Measurements from ENCODE around the gene RNF19B.

Gene RNF19B

DNA sequence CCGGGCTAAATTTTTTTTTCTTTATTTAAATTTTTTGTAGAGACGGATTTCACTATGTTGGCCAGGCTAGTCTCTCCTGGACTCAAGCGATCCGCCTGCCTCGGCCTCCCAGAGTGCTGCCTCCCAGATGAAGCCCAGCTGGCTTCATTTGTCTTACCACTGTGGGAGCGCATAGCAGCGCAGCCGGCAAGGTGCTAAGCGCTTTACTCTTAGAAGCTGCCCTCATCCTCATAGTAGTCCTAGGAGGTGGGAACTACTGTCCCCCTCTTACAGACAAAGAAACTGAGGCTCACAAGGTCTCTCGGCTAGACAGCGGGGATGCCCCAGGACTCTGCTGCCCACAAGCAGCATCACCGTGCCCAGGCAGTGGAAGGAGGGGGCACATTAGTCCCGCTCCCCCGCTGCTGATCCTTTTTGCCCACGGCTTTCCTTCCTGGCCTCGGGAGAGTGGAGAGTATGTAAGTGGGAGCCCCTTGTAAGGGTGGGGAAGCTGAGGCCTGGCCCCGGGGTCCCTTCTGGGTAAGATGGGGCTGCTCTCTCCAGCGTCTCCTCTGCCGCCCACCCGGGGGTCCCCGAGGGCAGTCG, 64.1 kb downstream of the RNF19B start:
- no peak for DNase-seq (ENCODE audit: low read depth)

DNA sequence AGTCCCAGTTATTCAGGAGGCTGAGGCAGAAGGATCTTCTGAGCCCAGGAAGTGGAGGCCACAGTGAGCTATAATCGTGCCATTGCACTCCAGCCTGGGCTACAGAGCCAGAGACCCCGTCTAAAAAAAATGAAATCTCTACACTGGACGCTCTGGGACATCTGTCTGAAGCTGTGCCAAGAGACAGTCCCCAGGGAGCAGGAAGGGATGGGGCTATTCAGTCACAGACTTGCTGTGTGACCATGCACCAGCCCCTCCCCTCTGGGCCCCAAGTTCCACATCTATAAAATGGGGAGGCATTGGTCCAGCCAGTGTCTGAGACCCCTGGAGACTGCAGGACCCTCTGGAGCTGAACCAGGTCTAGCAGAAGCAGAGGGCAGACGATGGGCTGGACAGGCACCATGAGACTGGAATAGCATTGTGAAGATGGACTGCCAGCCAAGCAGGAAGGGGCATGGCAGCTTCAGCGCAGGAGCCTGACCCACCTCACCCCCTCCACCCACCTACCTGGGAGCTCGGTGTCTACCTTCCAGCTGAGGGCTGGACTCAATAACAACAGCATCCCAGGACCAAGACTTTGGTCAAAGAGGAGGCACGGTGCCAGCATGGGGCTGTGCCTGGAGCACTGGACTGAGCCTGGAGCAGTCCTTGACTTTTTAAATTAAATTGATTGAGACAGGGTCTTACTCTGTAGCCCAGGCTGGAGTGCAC, 64.9 kb downstream of the RNF19B start:
- DNase-seq (ENCODE audit: low read depth): no peak

DNA sequence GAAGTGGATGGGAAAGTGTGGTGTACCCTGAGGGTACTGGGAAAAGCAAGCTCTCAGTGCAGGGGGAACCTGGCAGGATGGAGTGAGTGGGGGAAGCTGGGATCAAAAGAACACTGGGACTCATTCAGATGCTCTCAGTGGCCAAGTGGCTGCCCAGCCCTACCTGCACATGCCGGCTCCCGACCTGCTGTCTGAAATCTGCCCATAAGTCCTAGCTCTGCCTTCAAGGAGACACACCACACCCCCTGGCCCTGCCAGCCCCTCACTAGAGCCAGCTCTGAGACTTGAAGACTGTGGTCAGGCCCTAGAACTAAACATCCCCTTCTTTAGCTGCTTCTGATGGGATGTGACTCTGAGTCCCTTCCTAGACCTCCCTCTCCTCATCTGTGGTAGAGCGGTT, 65.7 kb downstream of the RNF19B start:
- DNase-seq (ENCODE audit: low read depth): no peak

DNA sequence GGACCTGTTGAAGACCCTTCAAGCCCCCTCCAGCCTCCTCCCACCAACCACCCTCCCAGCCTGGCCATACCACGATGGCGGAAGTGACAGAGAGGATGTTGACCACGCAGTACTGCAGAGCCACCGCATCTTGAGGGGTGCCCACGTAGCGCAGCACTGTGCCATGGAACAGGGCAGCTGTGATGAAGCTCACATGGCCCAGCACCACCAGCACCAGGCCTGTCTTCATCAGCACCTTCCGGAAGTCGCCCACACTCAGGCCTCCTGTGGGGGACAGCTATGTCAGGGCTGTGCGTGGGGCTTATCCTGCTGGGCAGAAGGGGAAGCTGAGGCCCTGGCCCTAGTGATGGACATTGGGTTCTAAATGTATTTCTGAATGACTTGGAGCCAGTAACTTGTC, 66.6 kb downstream of the RNF19B start:
- no peak for DNase-seq (ENCODE audit: low read depth)

DNA sequence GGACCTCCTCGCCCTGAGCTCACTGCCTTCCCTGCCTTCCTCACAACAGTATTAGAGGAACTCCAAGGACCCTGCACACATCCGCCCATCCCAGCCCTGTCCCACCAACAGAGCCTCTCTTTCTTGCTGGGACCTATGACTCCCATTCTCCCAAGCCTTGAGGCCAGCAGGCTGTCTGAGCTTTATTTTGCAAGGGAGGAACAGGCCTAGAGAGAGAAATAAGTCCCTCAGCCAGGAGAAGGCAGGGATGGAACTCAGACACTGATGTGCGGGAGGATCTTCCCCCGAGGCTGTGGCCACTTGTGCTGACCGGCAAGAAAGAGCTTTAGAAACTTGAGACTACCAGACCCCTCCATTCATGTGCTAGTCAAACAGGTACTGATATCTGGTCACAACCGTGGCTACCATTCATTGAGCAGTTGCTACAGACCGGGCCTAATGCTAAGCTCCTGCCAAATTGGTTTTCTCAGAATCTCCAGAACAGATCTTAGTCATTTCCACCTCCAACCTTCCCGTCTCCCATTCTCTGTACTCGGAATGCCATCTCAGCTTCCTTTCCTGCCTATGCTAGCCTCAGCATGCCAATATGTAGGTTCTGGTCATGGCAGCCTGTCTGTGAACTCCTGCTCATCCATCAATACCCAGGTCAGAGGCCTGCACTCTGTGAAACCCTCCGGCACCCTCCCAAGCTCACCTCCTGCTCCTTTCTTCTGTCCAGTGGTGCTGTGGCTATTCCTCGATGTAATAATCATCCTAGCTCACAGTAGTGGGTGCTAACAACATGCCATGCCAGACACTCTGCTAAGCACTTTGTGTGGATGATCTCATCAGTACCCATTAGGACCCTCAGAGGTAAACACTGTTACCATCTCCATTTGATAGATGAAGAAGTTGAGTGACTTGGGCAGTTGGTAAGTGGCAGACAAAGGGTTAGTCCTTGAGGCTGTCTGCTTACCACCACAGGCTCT, 67.2 kb downstream of the RNF19B start:
- no peak for DNase-seq (ENCODE audit: low read depth)

DNA sequence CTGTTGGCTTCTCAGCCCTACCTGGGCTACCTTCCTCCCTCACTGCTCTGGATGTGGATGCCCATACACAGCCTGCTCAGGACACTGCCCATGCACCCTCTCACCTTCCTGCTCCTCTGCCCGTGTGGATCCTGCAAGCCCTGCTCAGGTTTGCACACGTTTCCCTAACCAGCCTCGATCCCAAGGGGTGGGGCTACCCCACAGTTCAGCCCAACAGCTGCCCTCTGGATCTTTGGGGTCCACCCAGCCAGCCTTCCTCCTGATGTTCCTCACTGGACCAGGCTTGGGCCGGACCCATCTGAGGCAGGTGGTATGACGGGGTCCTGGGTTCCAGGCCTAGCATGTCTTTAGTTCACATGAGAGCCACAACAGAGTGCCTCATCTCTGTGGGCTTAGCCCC, 68.2 kb downstream of the RNF19B start:
- no peak for DNase-seq (ENCODE audit: low read depth)

DNA sequence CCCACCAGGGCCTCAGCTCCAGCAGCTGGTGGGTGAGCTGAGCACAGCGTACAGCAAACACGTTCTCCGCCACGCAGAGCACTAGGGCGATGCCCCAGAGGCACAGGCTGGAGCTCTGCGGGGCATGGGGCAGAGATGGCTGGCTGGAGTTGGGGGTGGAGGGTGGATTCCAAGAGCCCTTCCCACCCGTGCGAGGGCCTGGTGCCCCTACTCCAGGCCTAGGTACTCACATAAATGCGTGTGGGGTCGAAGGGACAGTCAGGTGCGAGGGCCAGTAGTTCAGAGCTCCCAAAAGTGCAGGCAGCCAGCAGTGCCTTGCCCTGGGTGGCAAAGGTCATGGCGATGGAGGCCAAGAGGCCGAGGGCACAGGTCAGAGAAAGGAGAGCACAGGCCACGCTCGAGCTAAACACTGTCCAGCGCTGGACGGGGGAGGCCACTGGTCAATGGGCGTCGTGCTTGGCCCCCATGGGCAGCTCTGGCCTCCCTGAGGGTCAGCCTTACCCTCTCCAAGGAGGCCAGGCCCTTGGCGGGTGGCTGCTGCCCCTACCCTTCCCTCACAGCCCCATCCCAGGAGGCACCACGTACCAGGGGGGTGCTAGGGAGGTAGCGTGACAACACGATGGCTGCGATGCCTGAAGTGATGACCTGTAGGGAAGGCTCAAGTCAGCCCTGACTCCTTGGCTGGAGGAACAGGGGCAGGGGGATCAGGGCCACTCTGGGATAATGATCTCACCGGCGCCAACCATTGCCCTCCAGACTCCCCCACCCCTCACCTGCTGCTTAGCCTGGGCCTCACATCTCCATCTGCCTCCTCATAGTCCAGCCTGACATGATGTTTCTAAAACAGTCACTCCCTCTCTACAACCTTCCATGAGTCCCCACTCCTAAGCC, 69.0 kb downstream of the RNF19B start:
- DNase-seq (ENCODE audit: low read depth): no peak

DNA sequence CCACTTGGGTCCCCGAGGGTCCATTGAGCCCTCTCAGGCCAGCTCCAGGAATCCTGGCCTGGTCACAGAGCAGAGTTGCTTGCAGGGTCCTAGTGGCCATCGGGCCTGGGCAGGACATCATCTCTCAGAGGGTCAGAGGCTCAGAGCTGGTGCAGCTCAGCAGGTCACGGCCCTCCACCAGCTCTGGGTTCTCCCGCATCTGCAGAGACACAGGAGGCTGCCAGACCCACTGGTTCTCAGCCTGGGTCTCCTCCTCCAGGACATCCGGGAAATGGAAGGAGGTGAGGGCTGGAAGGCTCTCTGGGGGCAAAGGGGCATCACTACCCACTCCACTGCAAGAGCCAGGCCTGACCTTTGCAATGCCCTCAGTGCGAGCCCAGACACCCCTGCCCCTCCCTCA, 69.9 kb downstream of the RNF19B start:
- DNase-seq (ENCODE audit: low read depth): no peak

DNA sequence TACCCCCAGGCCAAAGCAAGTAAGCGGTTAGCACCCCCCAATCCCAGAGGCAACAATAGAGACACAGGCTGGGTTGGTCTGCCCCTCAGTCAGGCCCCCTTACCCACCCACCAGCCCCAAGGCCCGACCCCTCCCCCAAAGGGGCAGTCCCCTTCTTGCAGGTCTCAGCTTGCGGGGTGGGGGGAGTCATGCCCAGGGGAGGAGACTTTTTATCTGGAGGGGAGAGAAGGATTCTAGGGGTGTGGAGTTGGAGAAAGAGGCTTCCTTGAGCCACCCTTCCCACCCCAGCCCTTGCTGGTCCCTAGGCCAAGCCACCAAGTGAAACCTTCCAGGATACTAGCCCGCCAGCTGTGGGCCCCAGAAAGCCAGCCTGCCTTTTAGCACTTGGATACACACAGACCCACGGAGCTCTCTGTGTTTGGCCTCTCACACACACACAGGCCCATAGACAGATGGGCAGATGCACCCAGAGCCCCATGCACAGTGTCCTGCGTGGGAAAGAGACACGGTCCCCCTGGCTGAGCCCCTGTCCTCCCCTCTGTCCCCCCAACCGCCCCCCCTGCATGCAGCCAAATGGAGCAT, 70.5 kb downstream of the RNF19B start:
- DNase-seq (ENCODE audit: low read depth): no peak

DNA sequence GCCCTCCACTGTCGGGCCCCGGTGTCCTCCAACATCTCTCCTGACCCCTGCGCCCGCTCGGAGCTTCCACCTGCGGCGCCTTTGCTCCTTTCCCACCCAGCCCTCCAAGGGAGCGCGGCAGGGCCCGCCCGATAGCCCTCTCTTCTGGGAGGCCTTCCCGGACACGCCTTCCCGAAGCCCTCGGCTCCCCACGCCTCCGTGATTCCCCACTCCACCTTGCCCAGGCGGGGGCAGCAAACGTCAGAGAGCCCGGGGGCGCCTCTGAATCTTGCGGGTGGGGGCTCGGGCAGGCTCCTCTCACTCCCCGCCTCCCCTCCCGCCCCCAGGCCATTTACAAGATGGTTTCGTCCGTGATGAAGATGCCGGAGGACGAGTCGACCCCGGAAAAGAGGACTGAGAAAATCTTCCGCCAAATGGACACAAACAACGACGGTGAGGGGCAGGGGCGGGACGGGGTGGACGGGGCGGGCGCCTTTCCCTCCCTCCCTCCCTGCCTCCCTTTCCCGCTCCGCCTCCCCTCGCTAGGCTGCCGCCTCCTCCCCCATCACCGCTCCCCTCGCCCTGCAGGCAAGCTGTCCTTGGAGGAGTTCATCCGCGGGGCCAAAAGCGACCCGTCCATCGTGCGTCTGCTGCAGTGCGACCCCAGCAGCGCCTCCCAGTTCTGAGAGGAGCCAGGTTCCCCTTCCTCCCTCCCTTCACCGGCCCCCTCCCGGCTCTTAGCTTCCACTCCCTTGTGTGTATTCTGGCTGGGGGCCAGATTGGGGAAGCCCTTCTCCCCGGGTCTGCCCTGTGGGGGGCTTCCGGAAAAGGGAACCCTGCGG, 71.2 kb downstream of the RNF19B start:
- DNase-seq (ENCODE audit: low read depth): no peak

DNA sequence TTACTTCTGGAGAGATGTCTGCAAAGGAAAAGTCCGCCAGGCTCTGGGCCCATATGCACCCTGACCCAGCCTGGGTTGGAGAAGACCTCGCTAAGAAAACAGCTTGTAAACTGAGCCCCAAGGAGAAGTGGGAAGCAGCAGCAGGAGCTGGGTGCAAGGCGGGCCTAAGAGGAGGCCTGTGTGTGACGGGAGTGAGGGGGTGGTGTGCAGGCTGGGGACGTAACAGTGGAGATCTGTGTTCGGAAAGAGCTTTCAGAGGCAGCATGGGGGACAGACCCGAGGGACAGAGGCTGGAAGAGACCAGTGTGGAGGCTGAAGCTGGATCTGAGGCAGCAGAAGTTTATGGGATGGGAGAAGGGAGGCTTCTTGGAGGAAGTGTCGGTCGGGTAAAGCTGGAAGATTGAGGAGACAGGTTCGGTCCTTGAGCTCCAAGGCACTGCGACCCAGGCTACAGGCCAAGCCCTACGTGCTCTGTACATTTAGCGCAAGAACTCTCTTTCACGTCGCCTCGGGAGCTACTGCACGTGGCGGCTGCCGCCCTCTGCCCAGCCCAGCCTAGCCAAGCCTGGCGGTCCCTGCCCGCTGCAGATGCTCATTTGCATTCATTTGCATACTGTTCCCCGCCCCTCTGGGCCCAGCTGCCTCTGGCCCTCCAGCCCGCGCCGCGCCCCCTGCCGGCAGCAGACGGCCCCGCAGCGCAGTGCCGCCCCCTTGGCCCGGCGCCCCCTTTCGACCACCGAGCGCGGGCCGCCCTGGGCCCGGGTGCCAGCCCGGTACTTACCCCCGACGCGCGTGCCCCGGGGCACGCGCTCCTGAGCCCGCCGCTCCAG, 72.0 kb downstream of the RNF19B start:
- DNase-seq (ENCODE audit: low read depth): no peak

DNA sequence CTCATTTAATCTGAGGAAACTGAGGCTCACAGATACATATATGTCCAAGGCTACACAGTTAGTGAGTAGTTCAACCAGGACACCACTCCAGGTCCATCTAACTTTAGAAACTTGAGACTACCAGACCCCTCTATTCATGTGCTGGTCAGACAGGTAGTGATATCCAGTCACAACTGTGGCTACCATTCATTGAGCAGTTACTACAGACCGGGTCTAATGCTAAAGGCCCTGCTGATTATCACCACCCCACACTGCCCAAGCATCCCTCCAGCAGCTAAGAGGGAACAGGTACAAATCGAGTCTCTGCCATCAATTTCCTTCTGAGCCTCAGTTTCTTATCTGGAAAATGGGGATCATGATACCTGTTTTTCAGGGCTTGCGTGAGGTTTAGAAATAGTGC, 73.0 kb downstream of the RNF19B start:
- no peak for DNase-seq (ENCODE audit: low read depth)

DNA sequence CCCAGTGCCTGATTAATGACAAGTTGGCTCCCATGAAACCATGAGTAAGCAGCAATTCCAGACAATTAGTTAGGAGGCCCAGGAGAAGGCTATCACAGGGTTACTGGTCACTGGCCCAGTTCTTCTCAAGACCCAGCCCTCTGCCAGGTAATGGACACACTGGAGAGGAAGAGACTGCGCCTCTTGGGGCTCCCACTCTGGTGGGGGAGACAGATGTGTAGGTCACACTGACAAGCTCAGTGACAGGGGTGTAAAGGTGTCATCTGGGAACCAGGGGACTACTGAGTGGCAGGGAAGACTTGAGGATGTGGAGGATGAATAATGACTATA, 73.4 kb downstream of the RNF19B start:
- no peak for DNase-seq (ENCODE audit: low read depth)

DNA sequence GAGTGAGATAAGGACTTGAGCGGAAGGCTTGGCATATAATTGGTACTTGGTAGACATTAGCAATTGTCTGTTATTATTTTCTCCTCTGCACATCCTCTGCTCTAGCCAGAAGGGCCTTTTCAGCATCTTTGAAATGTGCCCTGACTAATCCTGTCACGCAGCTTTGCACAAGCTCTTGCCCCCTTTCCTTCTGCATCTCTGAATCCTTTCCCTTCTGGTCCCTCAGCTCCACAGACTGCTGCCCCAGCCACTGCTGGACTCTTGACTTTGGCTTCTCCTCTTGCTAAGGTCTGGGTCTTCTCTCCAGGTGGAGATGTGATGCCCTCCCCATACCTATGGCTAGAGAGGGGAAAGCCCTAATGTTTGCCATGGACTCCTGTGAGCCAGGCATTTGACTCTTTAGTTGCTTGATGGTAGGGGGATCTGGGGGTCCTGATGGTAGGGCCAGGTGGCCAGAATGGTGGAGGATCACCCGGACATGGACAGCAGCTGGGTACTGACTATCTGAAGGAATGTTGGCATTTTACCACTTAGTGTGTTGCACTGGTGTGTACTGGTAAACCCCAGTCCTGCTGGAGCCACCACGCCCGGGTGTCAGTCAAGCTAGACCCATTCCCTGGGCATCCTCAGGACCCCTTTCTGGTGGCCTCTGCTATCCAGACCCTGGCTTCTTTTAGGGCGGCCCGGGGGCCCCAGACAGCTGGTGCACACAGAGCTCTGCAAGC, 73.9 kb downstream of the RNF19B start:
- DNase-seq (ENCODE audit: low read depth): no peak

DNA sequence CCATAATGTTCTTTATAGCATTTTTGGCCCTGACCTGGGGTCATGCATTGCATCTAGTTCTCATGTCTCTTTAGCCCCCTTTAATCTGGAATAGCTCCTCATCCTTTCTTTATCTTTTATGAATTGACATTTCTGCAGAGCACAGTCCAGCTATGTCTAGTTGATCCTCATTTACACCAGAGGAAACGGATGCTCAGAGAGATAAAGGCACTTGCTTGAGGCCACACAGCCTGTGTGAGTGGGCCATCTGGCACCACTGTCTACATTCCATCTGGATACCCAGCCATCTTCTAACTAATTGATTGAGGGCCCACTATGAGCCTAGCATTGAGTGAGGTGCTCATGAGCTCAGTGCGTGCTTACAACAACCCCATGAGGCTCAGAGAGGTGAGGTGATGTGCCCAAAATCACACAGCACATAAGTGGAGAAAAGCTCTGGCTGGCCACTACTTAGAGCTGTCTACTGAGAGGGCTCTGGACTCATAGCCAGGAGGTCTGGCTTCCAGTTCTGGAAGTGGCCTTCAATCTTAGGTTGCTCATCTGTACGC, 74.8 kb downstream of the RNF19B start:
- DNase-seq (ENCODE audit: low read depth): no peak

DNA sequence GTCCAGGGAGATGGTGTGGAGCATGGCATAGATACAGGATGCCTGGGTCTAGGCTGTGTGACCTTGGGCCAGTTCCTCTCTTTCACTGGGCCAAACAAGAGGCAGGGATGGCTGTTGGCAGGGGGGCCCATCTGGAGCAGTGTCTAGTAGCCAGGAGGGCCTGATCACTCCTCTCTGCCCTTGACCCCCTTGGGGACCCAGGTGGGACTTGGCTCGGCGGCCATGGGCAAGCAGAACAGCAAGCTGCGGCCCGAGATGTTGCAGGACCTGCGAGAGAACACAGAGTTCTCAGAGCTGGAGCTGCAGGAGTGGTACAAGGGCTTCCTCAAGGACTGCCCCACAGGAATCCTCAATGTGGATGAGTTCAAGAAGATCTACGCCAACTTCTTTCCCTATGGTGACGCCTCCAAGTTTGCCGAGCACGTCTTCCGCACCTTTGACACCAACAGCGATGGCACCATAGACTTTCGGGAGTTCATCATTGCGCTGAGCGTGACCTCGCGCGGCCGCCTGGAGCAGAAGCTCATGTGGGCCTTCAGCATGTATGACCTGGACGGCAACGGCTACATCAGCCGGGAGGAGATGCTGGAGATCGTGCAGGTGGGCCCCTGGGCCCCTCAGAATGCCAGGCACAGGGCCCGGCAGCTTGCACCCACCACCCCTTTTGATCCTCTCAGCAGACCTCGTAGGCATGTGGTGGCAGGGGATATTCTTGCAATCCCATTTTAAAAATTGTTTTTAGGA, 75.8 kb downstream of the RNF19B start:
- DNase-seq (ENCODE audit: low read depth): no peak

DNA sequence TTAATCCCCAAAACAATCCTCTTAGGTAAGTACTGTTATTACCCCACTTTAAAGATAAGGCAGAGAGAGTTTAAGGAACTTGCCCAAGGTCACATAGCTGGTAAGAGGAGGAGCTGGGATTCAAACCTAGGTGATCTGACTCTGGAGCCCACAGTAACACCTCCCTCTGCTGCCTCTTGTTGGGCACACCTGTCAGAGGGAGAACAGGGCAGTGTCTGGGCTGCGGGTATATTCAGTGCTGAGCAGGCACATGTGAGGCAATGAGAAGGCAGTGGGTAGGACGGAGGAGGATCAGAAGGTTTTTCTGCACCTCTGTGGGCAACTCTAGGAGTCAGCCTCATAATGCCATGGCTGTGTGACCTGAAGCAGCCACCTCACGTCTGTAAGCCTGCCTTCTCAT, 76.5 kb downstream of the RNF19B start:
- no peak for DNase-seq (ENCODE audit: low read depth)

DNA sequence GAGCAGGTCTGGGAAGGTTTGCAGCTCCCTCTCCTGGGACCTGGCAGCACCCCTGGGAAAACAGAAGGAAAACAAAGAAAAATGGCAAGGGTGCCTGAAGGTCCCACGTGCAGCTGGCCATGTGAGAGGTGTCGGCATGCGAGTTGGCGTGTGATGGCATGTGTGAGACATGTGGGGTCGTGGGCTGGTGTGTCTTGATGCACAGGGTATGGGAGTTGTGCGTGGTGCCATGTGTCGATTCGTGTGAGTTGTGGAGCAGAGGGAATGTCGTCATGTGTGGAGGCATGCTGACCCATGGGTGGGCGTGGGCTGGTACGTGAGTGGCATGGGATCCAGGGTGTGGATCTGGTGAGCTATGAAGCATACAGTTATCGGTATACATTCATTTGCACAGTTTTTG, 77.0 kb downstream of the RNF19B start:
- no peak for DNase-seq (ENCODE audit: low read depth)
